KOPT-K1 (cell line): ENCODE results near the gene DGKQ.

Experiments
- H3K27ac ChIP-seq: fragments of 200-600 bp; sonication (generic); 2 replicates; pipeline ENCODE4 v1.5.1; 2016; ENCODE audit warnings: antibody characterized with exemption, mild to moderate bottlenecking, low read depth, low read length; ENCODE audit not compliant: poor library complexity, severe bottlenecking
- H3K36me3 ChIP-seq: fragments of 200-600 bp; sonication (generic); 2 replicates; pipeline ENCODE4 v1.5.1; 2017; ENCODE audit warnings: antibody characterized with exemption, mild to moderate bottlenecking, low read length, moderate library complexity; ENCODE audit not compliant: insufficient read depth
- H3K9me3 ChIP-seq: fragments of 200-600 bp; sonication (generic); 2 replicates; pipeline ENCODE4 v1.5.1; 2017; ENCODE audit warnings: antibody characterized with exemption, low read length, mild to moderate bottlenecking; ENCODE audit not compliant: insufficient read depth, poor library complexity, severe bottlenecking

DGKQ gene

GRCh38 chr4:965048-965765 is 8.2 kb downstream of the DGKQ start:
- H3K9me3 ChIP-seq = no peaks in the 10 kb centered on the region
- H3K27ac ChIP-seq = no peak overlapping the region
- peaks cover 66% of the 10 kb centered on the region for H3K36me3 ChIP-seq

- no peak overlapping the region for H3K27ac ChIP-seq
- peaks cover 73% of the 10 kb centered on the region for H3K36me3 ChIP-seq
- H3K9me3 ChIP-seq = no peaks in the 10 kb centered on the region
Observed at GRCh38 chr4:964346-965025, 8.9 kb downstream of the DGKQ start.

GRCh38 chr4:963276-964225 is 9.8 kb downstream of the DGKQ start:
- Histone ChIP-seq H3K27ac (no peak overlapping the region), H3K9me3 (no peaks in the 10 kb centered on the region), H3K36me3 (peaks cover 83% of the 10 kb centered on the region)

- peaks cover 93% of the 10 kb centered on the region for H3K36me3 ChIP-seq
Observed at GRCh38 chr4:962231-963208, 10.8 kb downstream of the DGKQ start.

GRCh38 chr4:961351-962230 is 11.8 kb downstream of the DGKQ start:
- no peaks in the 10 kb centered on the region for H3K9me3 ChIP-seq
- H3K27ac ChIP-seq = no peak overlapping the region
- peaks cover 91% of the 10 kb centered on the region for H3K36me3 ChIP-seq

More at GRCh38 chr4:962231-963208, 10.8 kb downstream of the DGKQ start:
- no peaks in the 10 kb centered on the region for H3K9me3 ChIP-seq
- H3K27ac ChIP-seq = no peak overlapping the region

- Histone ChIP-seq H3K36me3 (peaks cover 83% of the 10 kb centered on the region), H3K9me3 (no peaks in the 10 kb centered on the region), H3K27ac (no peak overlapping the region)
Observed at GRCh38 chr4:960636-961350, 12.6 kb downstream of the DGKQ start.

- Histone ChIP-seq H3K36me3 (peaks cover 77% of the 10 kb centered on the region), H3K9me3 (no peaks in the 10 kb centered on the region), H3K27ac (no peak overlapping the region)
Observed at GRCh38 chr4:960140-960635, 13.2 kb downstream of the DGKQ start.

GRCh38 chr4:959338-960139 is 13.8 kb downstream of the DGKQ start:
- Histone ChIP-seq H3K36me3 (peaks cover 70% of the 10 kb centered on the region), H3K27ac (no peak overlapping the region), H3K9me3 (no peaks in the 10 kb centered on the region)

GRCh38 chr4:958696-959337 is 14.6 kb downstream of the DGKQ start:
- Histone ChIP-seq H3K27ac (no peak overlapping the region), H3K36me3 (peaks cover 63% of the 10 kb centered on the region)

GRCh38 chr4:958314-958665 is 15.1 kb downstream of the DGKQ start:
- peaks cover 59% of the 10 kb centered on the region for H3K36me3 ChIP-seq
- H3K9me3 ChIP-seq = no peaks in the 10 kb centered on the region
- H3K27ac ChIP-seq = no peak overlapping the region

More at GRCh38 chr4:958696-959337, 14.6 kb downstream of the DGKQ start:
- H3K9me3 ChIP-seq = no peaks in the 10 kb centered on the region

- Histone ChIP-seq H3K27ac (no peak overlapping the region), H3K36me3 (peaks cover 54% of the 10 kb centered on the region), H3K9me3 (no peaks in the 10 kb centered on the region)
Observed at GRCh38 chr4:957581-958313, 15.6 kb downstream of the DGKQ start.
